DMS153 treated with DMSO at 0.1 percent for 48 hours (cell line): ENCODE data around the gene ALX3.
"Not testable (repeated sequence)": the region's sequence is repeated elsewhere in the genome, so short reads cannot be mapped to it uniquely, and the experiment has no call there.

Source experiments
- DNase-seq: peaks from one replicate; lab custom pipeline; 2025; ENCODE audit not compliant: unreplicated experiment; lab: John Stamatoyannopoulos, UW

ALX3 gene

DNA sequence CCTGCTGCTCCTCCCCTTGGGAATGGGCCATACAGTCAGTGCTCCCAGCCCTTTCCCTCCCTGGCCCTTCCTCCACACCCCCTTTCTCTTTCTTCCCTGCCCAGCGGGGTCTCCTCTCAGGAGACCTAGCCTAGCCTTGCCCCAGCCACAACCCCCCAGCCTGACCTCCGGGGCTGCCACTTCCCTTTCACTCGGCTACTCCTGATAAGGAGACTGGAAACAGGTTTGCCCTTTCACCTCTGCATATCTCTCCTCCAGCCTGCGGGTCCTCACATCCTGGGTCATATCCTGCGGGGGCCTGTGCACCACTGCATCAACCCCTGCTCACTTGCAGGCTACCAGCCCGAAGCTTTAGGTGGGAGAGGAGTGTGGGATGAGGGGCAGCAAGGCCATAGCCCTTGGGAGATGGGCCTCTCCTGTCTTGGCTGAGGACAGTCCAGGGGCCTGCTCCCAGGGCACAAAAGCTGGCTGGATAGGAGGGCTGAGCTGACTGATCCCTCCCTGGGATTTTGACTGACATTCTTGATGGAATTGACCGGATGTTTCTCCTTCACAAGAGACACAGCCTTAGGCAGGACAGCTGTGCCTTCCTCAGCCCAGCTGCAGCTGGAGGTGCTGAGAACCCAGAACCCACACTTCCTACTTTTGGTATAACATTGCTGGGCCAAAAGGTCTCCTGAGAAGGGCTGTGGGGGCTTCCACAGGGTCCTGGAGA is 19.2 kb upstream of the ALX3 start:
- no peak for DNase-seq

DNA sequence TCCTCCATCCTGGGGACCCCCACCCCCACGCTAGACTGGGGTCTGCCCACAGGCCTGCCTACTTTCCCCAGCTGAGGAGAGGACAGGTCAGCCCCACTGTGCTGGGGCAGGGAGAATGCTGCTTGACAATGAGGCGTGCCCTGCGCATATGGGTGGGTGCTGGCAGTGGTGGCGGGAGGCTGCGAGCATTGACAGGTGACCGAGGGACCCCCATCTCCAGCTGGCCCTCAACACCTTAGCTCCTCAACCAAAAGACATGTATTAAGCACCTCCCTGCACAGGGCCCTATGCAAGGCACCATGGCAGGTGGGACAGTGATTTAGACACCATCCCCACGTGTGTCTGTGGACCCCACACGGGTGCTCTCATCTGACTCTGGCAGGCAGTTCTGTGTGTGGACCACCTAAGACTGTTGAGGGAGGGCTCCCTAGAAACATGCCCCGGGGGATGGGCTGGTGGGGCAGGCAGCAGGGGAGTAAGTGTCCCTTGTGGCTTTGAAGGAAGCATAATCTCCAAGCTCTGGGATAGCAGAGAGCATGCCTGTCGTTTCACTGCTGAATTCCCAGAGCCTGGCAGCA is 18.4 kb upstream of the ALX3 start:
- no peak for DNase-seq

DNA sequence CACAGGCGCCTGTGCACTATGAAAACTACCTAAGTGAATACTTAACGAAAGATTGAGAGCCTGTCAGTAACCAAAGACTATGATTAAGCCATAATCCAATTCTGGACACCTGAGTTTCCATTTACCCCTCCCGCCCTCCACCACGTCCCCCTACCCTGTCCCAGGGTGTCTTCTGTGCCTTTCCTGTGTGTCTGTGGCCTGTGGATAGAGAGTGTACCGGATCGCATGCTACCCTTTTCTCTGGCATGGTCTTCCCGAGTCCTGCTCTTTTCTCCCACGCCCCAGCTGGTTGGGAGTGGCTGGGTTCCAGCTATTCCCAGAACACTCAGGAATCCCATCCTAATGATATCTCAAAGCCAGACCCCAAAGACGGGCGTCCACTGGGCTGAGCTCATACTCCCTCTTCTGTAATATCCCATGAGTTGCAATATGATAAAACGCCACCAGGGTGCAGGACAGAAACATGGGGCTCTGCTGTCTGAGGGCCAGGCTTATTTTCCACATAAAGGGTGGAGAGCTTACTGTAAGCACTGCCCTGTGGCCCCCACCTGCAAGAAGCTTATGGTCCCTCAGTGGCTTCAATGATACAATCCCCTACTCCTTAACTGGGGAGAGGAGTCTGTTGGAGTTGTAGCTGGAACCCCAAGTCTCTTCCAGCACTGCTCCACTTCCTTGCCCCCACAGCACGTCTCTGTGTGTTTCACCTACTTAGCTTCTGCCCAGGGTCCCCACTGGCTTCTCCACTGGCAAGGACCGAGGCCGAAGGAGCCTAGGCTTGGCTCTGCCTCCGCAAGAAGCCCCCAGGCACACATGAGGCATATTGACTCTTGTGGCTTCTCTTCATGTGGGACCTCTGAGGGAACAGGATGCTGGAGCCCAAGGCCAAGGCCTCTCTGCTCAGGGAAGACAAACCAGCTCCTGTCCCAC is 17.6 kb upstream of the ALX3 start:
- peak; percentile 61 for DNase-seq

DNA sequence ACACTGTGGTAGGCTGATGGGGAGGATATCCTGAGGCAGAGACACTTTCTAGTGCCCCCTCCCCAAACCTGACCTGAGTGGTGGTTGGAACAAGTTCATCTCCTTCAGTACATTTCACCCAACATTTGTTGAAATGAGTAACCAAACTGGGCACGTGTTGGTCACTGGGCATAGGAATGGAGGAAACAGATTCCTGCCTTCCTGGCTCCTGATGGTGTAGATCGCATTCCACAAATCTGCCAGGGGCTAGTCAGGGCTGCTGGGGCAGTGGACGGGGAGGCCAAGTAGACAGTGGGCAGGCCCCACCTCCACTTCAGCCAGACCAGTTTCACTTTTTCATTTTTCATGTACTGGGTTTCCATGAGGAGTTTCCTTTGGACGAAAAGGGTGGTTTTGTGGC is 16.5 kb upstream of the ALX3 start:
- no peak for DNase-seq

DNA sequence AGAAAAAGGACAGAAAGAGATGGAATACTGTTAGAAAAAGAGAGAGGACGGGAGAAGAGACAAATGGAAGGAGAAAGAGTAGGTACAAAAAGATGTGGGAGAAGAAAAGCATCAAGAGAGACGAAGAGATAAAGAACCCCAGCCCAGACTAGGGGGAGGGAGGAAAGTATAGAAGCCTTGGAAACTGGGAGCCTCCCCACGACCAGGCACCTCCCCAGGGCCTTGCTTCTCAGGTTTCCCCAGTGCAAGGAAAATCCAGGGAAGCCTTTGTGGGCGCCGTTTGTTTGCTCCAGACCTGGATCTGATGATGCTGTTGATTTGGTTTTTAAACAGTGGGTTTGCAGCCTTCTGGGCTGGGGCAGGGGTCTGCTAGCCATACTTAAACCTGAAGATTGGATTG is 15.2 kb upstream of the ALX3 start:
- DNase-seq, result no peak

DNA sequence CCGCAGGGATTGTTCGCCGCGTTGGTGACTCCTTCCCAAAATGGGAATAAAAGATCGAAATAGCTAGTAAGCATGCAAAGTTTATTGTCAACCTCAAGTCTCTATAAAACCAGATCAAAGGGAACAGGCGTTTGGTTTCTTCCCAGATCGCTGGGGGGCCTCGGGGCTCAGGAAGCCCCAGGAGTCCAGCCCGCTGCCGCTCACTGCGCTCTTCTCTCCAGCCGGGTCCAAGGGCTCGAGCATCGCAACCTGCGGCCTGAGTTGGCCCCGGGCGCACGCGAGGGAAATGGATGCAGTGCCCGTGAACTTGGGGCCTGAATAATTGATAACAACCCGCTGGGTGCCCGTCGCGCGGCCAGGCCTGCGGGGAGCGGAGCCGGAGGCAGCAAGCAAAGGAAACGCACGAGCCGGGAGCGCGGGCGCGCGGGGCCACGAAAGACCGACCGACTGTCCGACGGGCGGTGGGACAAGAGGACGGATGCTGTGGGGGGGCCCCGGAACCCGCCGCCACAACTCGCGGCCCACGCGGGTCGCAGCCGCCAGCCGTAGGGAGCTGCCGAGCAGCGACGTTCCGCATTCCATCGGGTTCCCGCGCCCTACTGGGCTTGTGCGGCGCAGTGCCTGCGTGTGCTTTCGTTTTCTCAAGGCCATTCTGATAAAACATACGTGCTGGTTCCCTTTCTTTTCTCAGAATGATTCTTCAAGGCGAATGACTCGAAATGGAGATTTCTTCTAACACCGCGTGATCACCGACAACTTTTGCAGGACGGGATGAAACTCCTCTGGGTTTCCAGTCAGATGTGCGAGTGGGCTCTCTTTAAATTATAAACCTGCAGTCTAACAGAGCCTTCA is 14.0 kb upstream of the ALX3 start:
- DNase-seq, result peak; percentile 20

DNA sequence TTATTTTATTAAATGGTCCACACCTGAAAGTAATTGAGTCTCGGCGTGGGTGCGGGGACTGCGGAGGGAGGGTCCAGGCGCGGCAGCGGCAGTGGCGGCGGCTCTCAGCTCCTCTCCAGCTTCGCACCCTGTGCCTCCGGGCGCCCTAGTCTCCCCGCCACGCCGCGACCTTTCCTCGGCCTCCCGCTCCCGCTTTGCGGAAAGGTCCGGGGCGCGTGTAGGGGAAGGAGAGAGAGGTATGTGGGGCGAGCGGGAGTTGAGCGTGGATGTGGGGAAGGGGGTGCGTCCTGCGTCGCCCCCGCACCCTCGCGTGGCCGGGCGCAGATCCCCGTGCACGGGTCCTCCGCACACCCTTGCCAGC is 13.4 kb upstream of the ALX3 start:
- no peak for DNase-seq

DNA sequence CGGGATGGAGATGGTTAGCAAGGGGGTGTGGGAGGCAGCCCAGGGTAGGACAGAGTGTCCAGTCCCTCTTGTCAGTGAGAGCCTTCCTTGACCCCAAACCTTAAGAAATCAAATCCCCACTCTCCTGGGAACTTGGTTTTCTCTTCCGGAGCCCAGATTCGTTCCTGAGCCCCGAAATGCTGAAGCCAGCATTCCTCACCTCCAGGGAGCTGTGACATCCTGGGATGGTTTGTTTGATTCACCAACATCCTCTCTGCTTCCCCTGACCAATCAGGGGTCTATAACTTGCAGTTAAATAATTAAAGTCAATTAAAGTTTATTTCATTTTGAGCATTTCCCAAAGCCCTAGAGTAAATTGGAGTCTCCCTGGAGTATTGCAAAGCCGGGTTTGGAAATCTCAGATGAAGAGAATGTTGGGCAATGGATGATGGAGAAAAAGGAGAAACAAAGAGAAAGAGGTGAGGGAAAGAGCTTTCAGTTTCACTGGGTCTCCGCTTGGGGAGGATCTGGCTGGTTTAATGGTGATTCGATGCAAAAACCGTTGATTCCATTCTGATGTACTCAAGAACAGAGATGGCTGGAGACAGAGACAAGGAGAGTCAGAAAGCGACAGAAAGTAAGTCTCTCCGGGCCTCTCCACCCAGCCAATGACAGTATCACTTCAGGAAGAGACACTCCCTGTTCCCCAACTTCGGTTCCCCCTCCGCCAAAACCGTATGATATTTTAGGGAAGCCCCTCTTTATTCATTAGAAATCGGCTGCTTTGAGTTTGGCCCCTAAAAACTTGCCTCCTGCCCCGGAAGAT is 12.8 kb upstream of the ALX3 start:
- no peak for DNase-seq

DNA sequence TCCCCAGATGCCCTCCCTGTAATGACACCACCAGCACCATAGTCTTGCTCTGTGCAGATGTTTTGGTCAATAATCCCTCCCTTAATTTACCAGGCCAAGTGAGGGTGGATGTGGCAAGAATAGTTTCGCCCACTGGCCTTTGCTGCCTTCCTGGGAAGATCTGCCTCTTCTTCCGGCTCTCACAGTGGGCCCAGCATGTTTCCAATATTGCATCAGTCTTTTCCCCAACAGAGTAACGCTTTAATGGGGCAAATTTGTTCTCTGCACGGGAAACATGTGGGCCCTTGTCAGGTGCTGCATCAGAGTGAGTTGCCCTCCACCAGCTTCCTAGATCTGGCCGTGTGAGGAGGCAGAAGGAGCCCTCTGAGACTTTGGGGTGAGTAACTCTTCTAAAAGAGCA is 12.0 kb upstream of the ALX3 start:
- no peak for DNase-seq

DNA sequence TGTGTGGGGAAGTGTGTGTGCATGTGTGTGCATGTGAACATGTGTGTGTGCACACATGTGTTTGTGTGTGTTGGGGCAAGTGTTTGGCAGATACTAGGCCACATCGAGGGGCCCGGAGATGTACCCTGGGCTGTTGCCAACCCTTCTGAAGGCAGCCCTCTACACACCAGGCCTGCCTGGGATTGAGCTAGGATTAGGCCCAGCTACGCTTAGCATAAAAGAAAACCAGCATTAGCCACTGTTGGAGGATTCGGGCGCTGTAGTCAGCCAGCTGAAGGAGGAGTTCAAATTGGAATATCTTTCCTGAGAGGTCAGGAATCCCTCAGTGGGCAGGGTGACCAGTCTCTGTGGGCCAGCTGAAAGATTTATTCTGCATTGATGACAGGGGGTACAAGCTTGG is 10.6 kb upstream of the ALX3 start:
- DNase-seq, result no peak

DNA sequence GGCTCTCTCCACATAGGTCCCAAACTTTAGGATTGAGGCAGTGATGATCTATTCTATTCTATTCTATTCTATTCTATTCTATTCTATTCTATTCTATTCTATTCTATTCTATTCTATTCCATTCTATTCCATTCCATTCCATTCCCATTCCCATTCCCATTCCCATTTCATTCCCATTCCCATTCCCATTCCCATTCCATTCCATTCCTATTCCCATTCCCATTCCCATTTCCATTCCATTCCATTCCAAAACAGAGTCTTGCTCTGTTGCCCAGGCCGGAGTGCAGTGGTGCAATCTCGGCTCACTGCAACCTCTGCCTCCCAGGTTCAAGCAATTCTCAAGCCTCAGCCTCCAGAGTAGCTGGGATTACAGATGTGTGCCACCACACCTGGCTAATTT is 9.5 kb upstream of the ALX3 start:
- DNase-seq, result not testable (repeated sequence)

DNA sequence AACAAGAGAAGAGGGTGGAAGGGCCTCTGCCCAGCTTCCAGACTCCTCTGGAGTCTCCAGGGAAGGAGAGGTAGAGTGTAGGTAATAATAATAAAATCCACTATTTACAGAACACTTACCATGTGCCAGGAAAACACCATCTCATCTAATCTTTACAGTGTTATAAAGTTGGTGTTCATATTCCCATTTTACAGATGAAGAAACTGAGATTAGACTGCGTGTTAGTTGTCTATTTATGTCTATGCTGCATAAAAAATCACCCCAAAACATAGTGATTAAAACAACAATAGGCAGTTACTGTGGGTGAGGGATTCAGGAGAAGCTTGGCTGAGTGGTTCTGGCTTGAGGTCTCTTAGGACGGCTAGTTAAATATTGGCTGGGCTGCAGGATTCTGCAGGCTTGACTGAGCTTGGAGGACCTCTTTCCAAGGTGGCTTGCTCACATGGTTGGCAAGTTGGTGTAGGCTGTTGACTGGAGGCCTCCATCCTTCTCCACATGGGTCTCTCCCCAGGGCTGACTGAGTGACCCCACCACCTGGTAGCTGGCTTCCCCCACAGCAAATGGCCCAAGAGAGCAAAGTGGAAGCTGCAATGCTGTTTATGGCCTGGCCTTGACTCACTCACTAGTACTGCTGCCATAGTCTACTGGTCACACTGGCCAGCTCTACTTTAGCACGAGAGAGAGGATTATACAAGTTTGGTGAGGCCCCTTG is 6.5 kb upstream of the ALX3 start:
- DNase-seq, result no peak

DNA sequence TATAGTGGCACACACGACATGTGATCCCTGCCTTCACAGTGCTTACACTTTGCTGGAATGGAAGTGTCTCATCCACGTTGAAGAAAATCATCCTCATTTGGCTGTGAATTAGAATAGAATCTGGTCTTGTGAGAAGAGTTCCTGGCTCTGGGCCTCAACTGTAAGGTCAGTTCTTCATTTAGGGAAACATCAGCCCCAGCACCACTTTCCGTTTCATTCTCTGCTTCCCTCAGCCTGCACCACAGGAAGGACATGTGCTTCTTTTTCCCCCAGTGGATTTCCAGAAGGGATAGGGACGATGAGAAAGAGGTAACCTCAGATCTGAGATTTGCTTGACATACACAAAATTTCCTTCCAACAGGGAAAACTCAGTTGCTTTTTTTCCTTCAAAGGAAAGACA is 3.7 kb upstream of the ALX3 start:
- no peak for DNase-seq

DNA sequence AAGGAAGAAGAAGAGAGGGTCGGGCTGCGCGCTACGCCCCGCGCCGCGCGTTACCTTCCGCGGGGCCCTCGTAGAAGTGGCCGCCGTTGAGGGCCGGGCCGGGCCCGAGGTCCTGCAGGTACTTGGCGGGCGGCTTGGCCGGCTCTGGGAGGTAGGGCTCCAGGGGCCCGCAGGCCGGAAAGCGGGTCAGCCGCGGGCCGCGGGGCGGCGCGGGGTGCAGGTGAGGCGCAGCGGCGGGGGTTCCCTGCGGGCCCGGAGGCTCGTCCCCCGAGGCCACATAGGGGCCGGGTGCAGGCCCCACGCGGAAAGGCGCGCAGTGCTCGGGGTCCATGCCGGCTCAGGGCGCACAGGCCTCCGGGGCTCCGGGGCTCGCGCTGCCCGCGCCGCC is 196 bp downstream of the ALX3 start:
- DNase-seq, result no peak

DNA sequence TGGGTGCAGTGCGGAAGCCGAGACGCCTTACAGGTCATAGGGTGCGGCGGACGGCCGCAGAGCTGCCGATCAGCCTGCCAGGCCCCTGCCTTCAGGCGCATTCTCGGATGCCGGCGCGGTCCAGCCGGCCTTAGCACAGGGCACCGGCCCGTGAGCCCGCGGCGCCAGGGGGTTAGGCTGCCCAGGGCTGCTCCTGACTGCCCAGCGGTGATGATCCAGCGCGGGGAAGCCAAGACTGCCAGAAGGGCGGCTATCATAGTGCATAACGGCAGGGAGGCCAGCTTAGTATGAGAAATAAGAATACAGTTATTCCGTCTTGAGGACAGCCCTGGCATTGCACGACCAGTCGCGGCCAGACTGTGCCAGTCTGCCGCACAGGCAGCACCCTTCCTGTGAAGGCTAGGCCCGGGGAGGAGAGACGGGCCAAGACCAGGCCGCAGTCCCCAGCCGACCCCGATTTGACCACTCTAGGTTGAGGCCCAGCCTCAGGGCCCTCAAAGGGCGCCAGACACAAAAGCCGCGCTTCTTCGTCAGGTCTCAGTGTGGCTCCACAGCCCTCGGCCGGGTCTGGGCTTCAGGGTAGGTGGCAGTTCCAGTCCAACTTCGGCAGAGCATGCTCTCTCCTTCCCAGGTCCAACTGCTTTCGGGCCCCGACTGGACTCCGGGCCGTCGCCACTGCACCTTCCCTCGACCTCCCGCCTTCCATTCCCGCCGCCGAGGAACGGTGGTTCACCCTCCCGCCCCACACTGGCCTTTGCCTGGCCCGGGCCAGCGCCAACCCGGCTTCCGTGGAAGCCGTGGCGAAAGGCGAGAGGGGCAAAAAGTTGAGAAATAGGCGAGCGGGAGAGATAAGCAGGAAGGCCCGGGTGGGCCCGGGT is 829 bp downstream of the ALX3 start:
- no peak for DNase-seq

DNA sequence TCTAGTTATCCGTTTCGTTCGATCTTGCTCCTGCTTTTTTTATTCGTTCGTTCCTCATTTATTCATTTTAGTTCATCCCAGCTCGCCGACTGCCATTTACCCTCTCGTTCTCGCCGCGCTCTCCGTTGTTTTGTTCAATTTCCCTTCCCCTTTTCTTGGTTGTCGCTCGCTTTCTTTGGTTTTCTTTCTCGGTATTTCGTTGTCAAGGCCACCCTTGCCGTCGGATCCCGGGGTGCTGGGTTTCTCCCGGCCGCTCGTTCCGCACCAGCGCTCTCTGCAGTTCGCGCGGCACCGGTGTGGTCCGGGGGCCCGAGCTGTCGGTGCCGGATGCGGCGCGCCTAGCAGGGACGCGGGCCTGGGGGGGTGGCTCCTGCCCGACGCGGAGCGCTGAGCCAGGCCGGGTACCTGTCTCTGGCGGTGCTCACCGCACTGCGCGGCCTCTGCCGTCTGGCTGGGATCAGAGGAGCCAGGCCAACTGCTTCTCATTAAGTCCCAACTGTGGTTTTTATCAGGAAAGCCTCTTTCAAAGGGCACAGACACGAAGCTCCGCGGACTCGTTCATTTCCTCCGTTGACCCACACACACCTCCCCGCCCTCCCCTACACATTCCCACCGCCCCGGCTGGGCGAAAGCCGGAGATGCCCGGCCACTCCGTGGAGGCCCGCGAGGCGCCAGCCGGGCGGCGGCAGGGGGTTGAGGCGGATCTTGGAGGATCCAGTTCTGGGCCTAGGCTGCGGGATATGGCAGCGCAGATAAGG is 1.6 kb downstream of the ALX3 start:
- DNase-seq, result no peak

DNA sequence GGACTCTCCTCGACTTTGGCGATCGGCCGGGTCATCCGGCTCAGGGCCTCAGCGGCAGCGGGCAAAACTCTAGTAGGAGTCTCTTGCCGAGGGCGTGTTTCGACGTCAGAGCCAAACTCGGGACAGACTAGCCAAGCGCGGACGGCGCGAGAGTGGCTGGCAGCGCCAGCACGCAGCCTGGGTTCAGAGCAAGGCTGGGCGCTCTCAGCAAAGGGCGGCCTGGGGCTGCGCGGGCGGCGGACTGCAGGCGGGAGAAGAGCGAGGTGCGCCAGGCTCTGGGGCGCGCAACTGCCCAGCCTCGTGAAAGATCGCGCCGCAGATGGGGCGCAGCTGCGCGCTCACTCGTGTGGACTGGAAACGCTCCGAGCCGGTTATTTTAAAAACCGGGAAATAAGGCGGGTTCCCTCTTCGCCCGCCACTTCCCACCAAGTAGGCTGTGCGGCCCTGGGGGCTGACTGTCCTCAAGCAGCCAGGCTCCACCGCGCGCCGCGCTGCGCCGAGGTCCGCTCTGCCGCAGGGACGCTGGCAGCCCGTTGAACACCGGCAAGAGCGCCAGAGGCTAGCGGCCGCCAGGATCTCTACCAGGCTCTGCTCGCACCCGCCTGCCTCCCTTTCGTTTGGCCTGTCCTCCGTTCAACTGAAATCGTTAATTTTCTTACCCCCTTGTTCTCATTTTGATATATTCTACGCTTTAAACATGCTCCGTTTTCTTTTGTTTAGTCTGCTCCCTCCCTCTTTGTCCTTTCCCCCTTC is 2.4 kb downstream of the ALX3 start:
- DNase-seq, result no peak
